Measurements from ENCODE around the gene NUP210L. TPM values are rescaled to one million over a fixed set of nuclear protein-coding genes. Genes with fewer than 3 reads are reported as not detected.

The NUP210L gene
- total and polyA plus RNA-seq, 7 donors = under 0.01 to 0.01 (median under 0.01) TPM; not detected in 4

- no peaks in the 10 kb centered on the region for H3K36me3 ChIP-seq
- H3K9me3 ChIP-seq = no peaks in the 10 kb centered on the region
- intact Hi-C loops (cut with DNase I) = no loop called here
- TF ChIP-seq CTCF (IDR thresholded peaks at IDR 0.05) (no peak), EP300 (IDR thresholded peaks at IDR 0.05) (no peak), POLR2AphosphoS5 (IDR thresholded peaks at IDR 0.05) (no peak), POLR2A (IDR thresholded peaks at IDR 0.05) (no peak)
- H3K27me3 ChIP-seq = no peaks in the 10 kb centered on the region
- no peak overlapping the region for H3K4me3 ChIP-seq
- no peak overlapping the region for H3K27ac ChIP-seq
- H3K4me1 ChIP-seq = no peaks in the 10 kb centered on the region
- DNase-seq = no peak
- 59 to 60% methylated on average over 3 of the region's 3 CpGs for WGBS, 2 donors
Measured at GRCh38 chr1:154192476-154192875, 37.6 kb upstream of the NUP210L start.

GRCh38 chr1:154191990-154192461, 37.2 kb upstream of the NUP210L start, which contains the start of gene TPM3:
TSS of gene TPM3 (minus strand) at chr1:154192100. CDS start at chr1:154192018, 82 bp downstream.
- Histone ChIP-seq H3K27ac (no peak within 1 kb of the TSS), H3K4me3 (no peak within 1 kb of the TSS), H3K27me3 (no peaks in the 10 kb centered on the region), H3K4me1 (no peaks in the 10 kb centered on the region), H3K36me3 (no peaks in the 10 kb centered on the region), H3K9me3 (no peaks in the 10 kb centered on the region)
- WGBS, 2 donors = 14 to 38% methylated on average over 1 of the region's 1 CpG
- no peak for TF ChIP-seq EP300 (IDR thresholded peaks at IDR 0.05)
- TF ChIP-seq CTCF (IDR thresholded peaks at IDR 0.05) = no peak
- no peak for TF ChIP-seq POLR2A (IDR thresholded peaks at IDR 0.05)
- no peak for TF ChIP-seq POLR2AphosphoS5 (IDR thresholded peaks at IDR 0.05)
- intact Hi-C loops (cut with DNase I) = no loop called here
- no peak for DNase-seq

GRCh38 chr1:154190550-154190949, 35.7 kb upstream of the NUP210L start:
- intact Hi-C loops (cut with DNase I) = no loop called here
- H3K4me1 ChIP-seq = no peaks in the 10 kb centered on the region
- H3K27me3 ChIP-seq = no peaks in the 10 kb centered on the region
- DNase-seq = no peak
- no peak for TF ChIP-seq POLR2A (IDR thresholded peaks at IDR 0.05)
- TF ChIP-seq POLR2AphosphoS5 (IDR thresholded peaks at IDR 0.05) = no peak
- TF ChIP-seq CTCF (IDR thresholded peaks at IDR 0.05) = no peak
- no peak for TF ChIP-seq EP300 (IDR thresholded peaks at IDR 0.05)
- H3K36me3 ChIP-seq = no peaks in the 10 kb centered on the region
- 16 to 62% methylated on average over 1 of the region's 1 CpG for WGBS, 2 donors
- H3K9me3 ChIP-seq = no peaks in the 10 kb centered on the region
- no peak overlapping the region for H3K4me3 ChIP-seq
- H3K27ac ChIP-seq = peak overlapping the region in 1 of 4 donors; percentile 19

- no peaks in the 10 kb centered on the region for H3K36me3 ChIP-seq
- no peak overlapping the region for H3K27ac ChIP-seq
- intact Hi-C loops (cut with DNase I) = no loop called here
- H3K9me3 ChIP-seq = no peaks in the 10 kb centered on the region
- DNase-seq = no peak
- H3K27me3 ChIP-seq = no peaks in the 10 kb centered on the region
- H3K4me1 ChIP-seq = peaks cover 0 to 10% (median 6%) of the 10 kb centered on the region in 4 donors
- no peak overlapping the region for H3K4me3 ChIP-seq
- 24 to 52% methylated on average over 2 of the region's 2 CpGs for WGBS, 2 donors
- no peak for TF ChIP-seq CTCF (IDR thresholded peaks at IDR 0.05)
- no peak for TF ChIP-seq POLR2AphosphoS5 (IDR thresholded peaks at IDR 0.05)
- TF ChIP-seq EP300 (IDR thresholded peaks at IDR 0.05) = no peak
- TF ChIP-seq POLR2A (IDR thresholded peaks at IDR 0.05) = no peak
Measured at GRCh38 chr1:154186852-154187501, 32.1 kb upstream of the NUP210L start.

Measured in sigmoid colon (tissue), 7 donors.